Activated naive CD4-positive, alpha-beta T cell treated with anti-CD3 and anti-CD28 coated beads for 36 hours (primary cell): ENCODE data around the gene LAD1. TPM values are rescaled to one million over a fixed set of nuclear protein-coding genes. Genes with fewer than 3 reads are reported as not detected.

ENCODE experiments used
- CTCF ChIA-PET: fragments of 350-600 bp; sonication (Branson Sonifier 250); formaldehyde crosslinking; loops from one replicate; lab custom pipeline; 2021; ENCODE audit warnings: antibody characterized with exemption; lab: Charles Lee
- DNase-seq: peaks from one replicate; pipeline ENCODE4 v3.0.0-alpha.2; 2020
- H3K27ac Mint-ChIP-seq: one replicate; pipeline ENCODE4 v1.8.0; 2021; ENCODE audit warnings: mild to moderate bottlenecking, mixed read lengths
- H3K27me3 Mint-ChIP-seq: one replicate; pipeline ENCODE4 v1.8.0; 2021; ENCODE audit warnings: low read depth, mixed read lengths
- H3K36me3 Mint-ChIP-seq: one replicate; pipeline ENCODE4 v1.8.0; 2021; ENCODE audit warnings: low read depth, mixed read lengths
- H3K4me1 Mint-ChIP-seq: one replicate; pipeline ENCODE4 v1.8.0; 2021; ENCODE audit warnings: low read depth, mixed read lengths
- H3K4me3 Mint-ChIP-seq: one replicate; pipeline ENCODE4 v1.8.0; 2021; ENCODE audit warnings: mild to moderate bottlenecking, moderate library complexity, mixed read lengths
- H3K9me3 Mint-ChIP-seq: one replicate; pipeline ENCODE4 v1.8.0; 2021; ENCODE audit warnings: mixed read lengths
- intact Hi-C: fragments of 100-400 bp; cut with micrococcal nuclease; formaldehyde crosslinking; loops from one replicate; pipeline ENCODE4 v1.15.1; 2023
- total RNA-seq, 2 experiments: library from RNA; stranded (reverse); gene quantifications; one replicate each; pipeline ENCODE4 v1.2.3, GENCODE V29; 2021

The LAD1 gene
- total RNA-seq, 2 experiments from 2014 or later, result not detected

GRCh38 chr1:201371792-201372191 lies 27.3 kb downstream of the LAD1 start:
- Mint-ChIP-seq H3K9me3 (no peaks in the 10 kb centered on the region), H3K36me3 (no peaks in the 10 kb centered on the region), H3K4me3 (no peak overlapping the region), H3K27ac (no peak overlapping the region), H3K4me1 (no peaks in the 10 kb centered on the region), H3K27me3 (peaks cover 16% of the 10 kb centered on the region)
- CTCF ChIA-PET, result interaction anchor here (0.9 to 1.9 kb wide), 2 partner anchors 11 to 34 kb away, joined by 3 to 5 read pairs; no protein-coding TSS in a partner anchor
- no peak for DNase-seq
- intact Hi-C loops, result no loop called here

GRCh38 chr1:201371276-201371675 lies 27.8 kb downstream of the LAD1 start:
- Mint-ChIP-seq H3K27ac (no peak overlapping the region), H3K36me3 (no peaks in the 10 kb centered on the region), H3K4me1 (no peaks in the 10 kb centered on the region), H3K4me3 (no peak overlapping the region), H3K9me3 (no peaks in the 10 kb centered on the region), H3K27me3 (peaks cover 16% of the 10 kb centered on the region)
- no peak for DNase-seq
- intact Hi-C loops, result no loop called here
- CTCF ChIA-PET, result no interaction called here

GRCh38 chr1:201370500-201370899 lies 28.6 kb downstream of the LAD1 start:
- Mint-ChIP-seq H3K9me3 (no peaks in the 10 kb centered on the region), H3K4me1 (no peaks in the 10 kb centered on the region), H3K27ac (no peak overlapping the region), H3K27me3 (peaks cover 14% of the 10 kb centered on the region), H3K4me3 (no peak overlapping the region), H3K36me3 (no peaks in the 10 kb centered on the region)
- CTCF ChIA-PET, result no interaction called here
- intact Hi-C loops, result no loop called here
- no peak for DNase-seq

- CTCF ChIA-PET, result interaction anchor here (0.8 kb wide), 1 partner anchor 66 kb away, joined by 3 read pairs; no protein-coding TSS in a partner anchor
- Mint-ChIP-seq H3K36me3 (no peaks in the 10 kb centered on the region), H3K4me3 (no peak overlapping the region), H3K4me1 (no peaks in the 10 kb centered on the region), H3K27ac (no peak overlapping the region), H3K9me3 (no peaks in the 10 kb centered on the region), H3K27me3 (peaks cover 14% of the 10 kb centered on the region)
- intact Hi-C loops, result no loop called here
- DNase-seq, result no peak
Observed at GRCh38 chr1:201369209-201369608, 29.9 kb downstream of the LAD1 start.

- Mint-ChIP-seq H3K27ac (no peak overlapping the region), H3K9me3 (no peaks in the 10 kb centered on the region), H3K27me3 (peaks cover 10% of the 10 kb centered on the region), H3K36me3 (no peaks in the 10 kb centered on the region), H3K4me3 (no peak overlapping the region), H3K4me1 (no peaks in the 10 kb centered on the region)
- intact Hi-C loops, result no loop called here
- CTCF ChIA-PET, result no interaction called here
- DNase-seq, result no peak
Observed at GRCh38 chr1:201366696-201367095, 32.4 kb downstream of the LAD1 start.

- CTCF ChIA-PET, result no interaction called here
- intact Hi-C loops, result no loop called here
- H3K36me3 Mint-ChIP-seq, result no peaks in the 10 kb centered on the region
- peaks cover 10% of the 10 kb centered on the region for H3K27me3 Mint-ChIP-seq
- H3K4me3 Mint-ChIP-seq, result no peak overlapping the region
- DNase-seq, result no peak
- H3K9me3 Mint-ChIP-seq, result no peaks in the 10 kb centered on the region
- H3K4me1 Mint-ChIP-seq, result no peaks in the 10 kb centered on the region
- H3K27ac Mint-ChIP-seq, result no peak overlapping the region
Observed at GRCh38 chr1:201365251-201365650, 33.9 kb downstream of the LAD1 start.

GRCh38 chr1:201364808-201365105 lies 34.4 kb downstream of the LAD1 start:
- DNase-seq, result no peak
- no peak overlapping the region for H3K27ac Mint-ChIP-seq
- no peaks in the 10 kb centered on the region for H3K36me3 Mint-ChIP-seq
- H3K4me1 Mint-ChIP-seq, result no peaks in the 10 kb centered on the region
- peaks cover 10% of the 10 kb centered on the region for H3K27me3 Mint-ChIP-seq
- CTCF ChIA-PET, result no interaction called here
- intact Hi-C loops, result no loop called here
- no peaks in the 10 kb centered on the region for H3K9me3 Mint-ChIP-seq
- H3K4me3 Mint-ChIP-seq, result no peak overlapping the region

- no peak overlapping the region for H3K4me3 Mint-ChIP-seq
- intact Hi-C loops, result no loop called here
- no peak for DNase-seq
- CTCF ChIA-PET, result interaction anchor here (1.0 to 4.2 kb wide), 7 partner anchors 8 to 149 kb away, joined by 3 to 34 read pairs (median 4); no protein-coding TSS in a partner anchor
- no peaks in the 10 kb centered on the region for H3K36me3 Mint-ChIP-seq
- H3K27ac Mint-ChIP-seq, result no peak overlapping the region
- no peaks in the 10 kb centered on the region for H3K9me3 Mint-ChIP-seq
- no peaks in the 10 kb centered on the region for H3K4me1 Mint-ChIP-seq
- peaks cover 3% of the 10 kb centered on the region for H3K27me3 Mint-ChIP-seq
Observed at GRCh38 chr1:201363467-201363866, 35.7 kb downstream of the LAD1 start.

GRCh38 chr1:201362906-201363305 lies 36.2 kb downstream of the LAD1 start:
- intact Hi-C loops, result no loop called here

GRCh38 chr1:201361652-201362504 lies 37.2 kb downstream of the LAD1 start:
- DNase-seq, result peak; percentile 58
- Mint-ChIP-seq H3K4me1 (no peaks in the 10 kb centered on the region), H3K27me3 (no peaks in the 10 kb centered on the region), H3K36me3 (no peaks in the 10 kb centered on the region), H3K9me3 (no peaks in the 10 kb centered on the region), H3K27ac (no peak overlapping the region), H3K4me3 (no peak overlapping the region)
- CTCF ChIA-PET, result interaction anchor here (0.7 to 4.2 kb wide), 14 partner anchors 11 to 147 kb away, joined by 3 to 34 read pairs (median 4); partner anchors contain the start of gene TNNT2
- intact Hi-C loops, result loop anchor here (1.0 kb wide), 2 partner anchors 53 to 108 kb away; no protein-coding TSS in a partner anchor

More at GRCh38 chr1:201362906-201363305, 36.2 kb downstream of the LAD1 start:
- CTCF ChIA-PET, result interaction anchor here (0.8 to 4.2 kb wide), 8 partner anchors 9 to 148 kb away, joined by 3 to 34 read pairs (median 4); no protein-coding TSS in a partner anchor
- no peaks in the 10 kb centered on the region for H3K9me3 Mint-ChIP-seq
- H3K4me1 Mint-ChIP-seq, result no peaks in the 10 kb centered on the region
- no peaks in the 10 kb centered on the region for H3K36me3 Mint-ChIP-seq
- no peak overlapping the region for H3K4me3 Mint-ChIP-seq
- no peak for DNase-seq
- peaks cover 3% of the 10 kb centered on the region for H3K27me3 Mint-ChIP-seq
- no peak overlapping the region for H3K27ac Mint-ChIP-seq

GRCh38 chr1:201360901-201361651 lies 38.0 kb downstream of the LAD1 start:
- H3K4me3 Mint-ChIP-seq, result no peak overlapping the region
- intact Hi-C loops, result loop anchor here (1.0 kb wide), 2 partner anchors 52 to 107 kb away; no protein-coding TSS in a partner anchor
- no peaks in the 10 kb centered on the region for H3K36me3 Mint-ChIP-seq
- no peak overlapping the region for H3K27ac Mint-ChIP-seq
- H3K4me1 Mint-ChIP-seq, result no peaks in the 10 kb centered on the region
- CTCF ChIA-PET, result interaction anchor here (0.7 to 4.2 kb wide), 9 partner anchors 12 to 138 kb away, joined by 3 to 34 read pairs (median 4); partner anchors contain the start of gene TNNT2
- no peaks in the 10 kb centered on the region for H3K27me3 Mint-ChIP-seq
- DNase-seq, result no peak
- H3K9me3 Mint-ChIP-seq, result no peaks in the 10 kb centered on the region

- H3K36me3 Mint-ChIP-seq, result no peaks in the 10 kb centered on the region
- intact Hi-C loops, result no loop called here
- no peak overlapping the region for H3K4me3 Mint-ChIP-seq
- H3K4me1 Mint-ChIP-seq, result no peaks in the 10 kb centered on the region
- H3K27ac Mint-ChIP-seq, result no peak overlapping the region
- no peaks in the 10 kb centered on the region for H3K9me3 Mint-ChIP-seq
- no peaks in the 10 kb centered on the region for H3K27me3 Mint-ChIP-seq
- no peak for DNase-seq
- CTCF ChIA-PET, result interaction anchor here (0.8 to 4.2 kb wide), 6 partner anchors 11 to 137 kb away, joined by 3 to 34 read pairs (median 4); no protein-coding TSS in a partner anchor
Observed at GRCh38 chr1:201360486-201360885, 38.6 kb downstream of the LAD1 start.
